ENCODE results near the gene PIK3R2. TPM values are rescaled to one million over a fixed set of nuclear protein-coding genes. Genes with fewer than 3 reads are reported as not detected.

PIK3R2 gene
- total and polyA plus RNA-seq, 2 of the 8 experiments (the other 6 are each of a cell fraction or from before 2014, with no cell fraction given): 21.7 to 57.1 TPM

DNA sequence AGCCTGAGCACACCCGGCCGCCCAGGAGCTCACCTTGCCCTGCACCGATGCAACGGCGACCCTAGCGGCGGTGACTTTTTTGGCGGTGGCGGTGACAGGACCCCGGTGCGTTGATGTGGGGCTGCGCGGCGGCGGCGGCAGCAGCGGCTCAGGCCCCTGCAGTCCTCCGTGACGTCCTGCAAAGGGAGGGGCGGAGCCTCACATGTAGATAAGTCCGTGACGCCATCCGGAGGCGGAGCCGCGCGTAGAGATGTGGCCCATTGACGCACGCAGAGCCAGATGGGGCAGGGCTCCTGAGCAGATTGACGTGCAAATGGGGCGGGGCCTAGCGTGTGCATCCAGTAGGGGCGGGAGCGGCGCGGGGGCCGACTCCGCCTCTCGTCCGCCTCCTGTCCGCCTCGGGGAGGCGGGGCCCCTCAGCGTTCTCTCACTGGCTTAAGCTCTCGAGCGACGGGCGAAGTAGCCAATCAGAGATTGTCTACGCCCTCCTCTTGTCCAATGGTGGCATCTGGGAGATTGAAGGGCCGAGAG lies 51.0 kb downstream of the PIK3R2 start, which contains the start of gene RAB3A (continued):
- TF ChIP-seq RNF2 (IDR thresholded peaks at IDR 0.05; ENCODE audit: borderline replicate concordance, low read depth, low read length, missing control alignments, poor library complexity, severe bottlenecking) (no peak), CBX5 (IDR thresholded peaks at IDR 0.05; ENCODE audit: low read depth, low read length) (no peak), SP1 (IDR thresholded peaks at IDR 0.05; ENCODE audit: low read depth, low read length) (peak; percentile 100), POLR2A (IDR thresholded peaks at IDR 0.05; ENCODE audit: control extremely low read depth in 1 of 2, low read depth in 2 of 2, low read length in 2 of 2) (no peak), BRCA1 (IDR thresholded peaks at IDR 0.05; ENCODE audit: low read depth, low read length) (no peak), EGR1 (IDR thresholded peaks at IDR 0.05; ENCODE audit: borderline replicate concordance, low read depth, low read length) (no peak), CBX8 (IDR thresholded peaks at IDR 0.05; ENCODE audit: borderline replicate concordance, low read depth, low read length) (no peak), NRF1 (IDR thresholded peaks at IDR 0.05; ENCODE audit: low read depth, low read length) (peak; percentile 22; the same call in 1 of the 2 replicates), POU5F1 (IDR thresholded peaks at IDR 0.05; ENCODE audit: low read depth, low read length) (no peak), EP300 (IDR thresholded peaks at IDR 0.05; ENCODE audit: borderline replicate concordance in 1 of 2, low read depth in 2 of 2, low read length in 2 of 2) (no peak), TEAD4 (IDR thresholded peaks at IDR 0.05; ENCODE audit: low read depth, low read length) (no peak), ZNF274 (IDR thresholded peaks at IDR 0.05; ENCODE audit: borderline replicate concordance, extremely low read depth, low read length) (no peak), SUZ12 (IDR thresholded peaks at IDR 0.05; ENCODE audit: low read length) (no peak), RXRA (IDR thresholded peaks at IDR 0.05; ENCODE audit: insufficient read depth, low read depth, low read length) (no peak), RBBP5 (IDR thresholded peaks at IDR 0.05; ENCODE audit: borderline replicate concordance, low read depth, low read length) (no peak), CHD1 (IDR thresholded peaks at IDR 0.05; ENCODE audit: low read depth, low read length) (no peak), ASH2L (IDR thresholded peaks at IDR 0.05; ENCODE audit: low read length) (no peak), BACH1 (IDR thresholded peaks at IDR 0.05; ENCODE audit: low read length) (no peak), JUND (IDR thresholded peaks at IDR 0.05; ENCODE audit: low read length) (no peak)
- TF ChIP-seq, protein P1, sequence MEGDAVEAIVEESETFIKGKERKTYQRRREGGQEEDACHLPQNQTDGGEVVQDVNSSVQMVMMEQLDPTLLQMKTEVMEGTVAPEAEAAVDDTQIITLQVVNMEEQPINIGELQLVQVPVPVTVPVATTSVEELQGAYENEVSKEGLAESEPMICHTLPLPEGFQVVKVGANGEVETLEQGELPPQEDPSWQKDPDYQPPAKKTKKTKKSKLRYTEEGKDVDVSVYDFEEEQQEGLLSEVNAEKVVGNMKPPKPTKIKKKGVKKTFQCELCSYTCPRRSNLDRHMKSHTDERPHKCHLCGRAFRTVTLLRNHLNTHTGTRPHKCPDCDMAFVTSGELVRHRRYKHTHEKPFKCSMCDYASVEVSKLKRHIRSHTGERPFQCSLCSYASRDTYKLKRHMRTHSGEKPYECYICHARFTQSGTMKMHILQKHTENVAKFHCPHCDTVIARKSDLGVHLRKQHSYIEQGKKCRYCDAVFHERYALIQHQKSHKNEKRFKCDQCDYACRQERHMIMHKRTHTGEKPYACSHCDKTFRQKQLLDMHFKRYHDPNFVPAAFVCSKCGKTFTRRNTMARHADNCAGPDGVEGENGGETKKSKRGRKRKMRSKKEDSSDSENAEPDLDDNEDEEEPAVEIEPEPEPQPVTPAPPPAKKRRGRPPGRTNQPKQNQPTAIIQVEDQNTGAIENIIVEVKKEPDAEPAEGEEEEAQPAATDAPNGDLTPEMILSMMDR (IDR thresholded peaks at IDR 0.05; ENCODE audit: control extremely low read depth in 1 of 3, insufficient read depth in 1 of 3, low read depth in 1 of 3, low read length in 3 of 3): peak in 2 of 3 experiments; percentile 14 to 20; a peak in 1 of 4 replicates
- TF ChIP-seq, protein P2, sequence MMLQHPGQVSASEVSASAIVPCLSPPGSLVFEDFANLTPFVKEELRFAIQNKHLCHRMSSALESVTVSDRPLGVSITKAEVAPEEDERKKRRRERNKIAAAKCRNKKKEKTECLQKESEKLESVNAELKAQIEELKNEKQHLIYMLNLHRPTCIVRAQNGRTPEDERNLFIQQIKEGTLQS (IDR thresholded peaks at IDR 0.05; ENCODE audit: insufficient read depth, low read depth, low read length): no peak
- TF ChIP-seq, protein P3, sequence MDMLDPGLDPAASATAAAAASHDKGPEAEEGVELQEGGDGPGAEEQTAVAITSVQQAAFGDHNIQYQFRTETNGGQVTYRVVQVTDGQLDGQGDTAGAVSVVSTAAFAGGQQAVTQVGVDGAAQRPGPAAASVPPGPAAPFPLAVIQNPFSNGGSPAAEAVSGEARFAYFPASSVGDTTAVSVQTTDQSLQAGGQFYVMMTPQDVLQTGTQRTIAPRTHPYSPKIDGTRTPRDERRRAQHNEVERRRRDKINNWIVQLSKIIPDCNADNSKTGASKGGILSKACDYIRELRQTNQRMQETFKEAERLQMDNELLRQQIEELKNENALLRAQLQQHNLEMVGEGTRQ (IDR thresholded peaks at IDR 0.05; ENCODE audit: low read length): no peak
